Psoas muscle (tissue), 8 donors: ENCODE results near the gene OTOP3. TPM values are rescaled to one million over a fixed set of nuclear protein-coding genes. Genes with fewer than 3 reads are reported as not detected.

Experiments
- ATAC-seq, 4 donors: fragments of 200-7000 bp; cut with Tn5 transposase; one replicate each; pipeline ENCODE4 v1.9.1; 2020; ENCODE audit warnings: moderate library complexity in 3 of 4, mild to moderate bottlenecking in 2 of 4
- DNase-seq, 2 donors: peaks; one replicate each; pipeline ENCODE4 v3.0.0-alpha.2; 2020
- H3K27ac ChIP-seq: fragments of 200-600 bp; one replicate; pipeline ENCODE4 v1.8.0; 2022
- H3K27me3 ChIP-seq, 3 donors: fragments of 200-600 bp in 1 of 3; one replicate each; pipeline versions ENCODE4 v1.6.1 to v1.8.0; 2013 to 2022; ENCODE audit warnings: low read length in 2 of 3, mild to moderate bottlenecking in 2 of 3, moderate library complexity in 1 of 3; ENCODE audit not compliant: insufficient read depth in 3 of 3
- H3K36me3 ChIP-seq, 2 donors: fragments of 200-600 bp in 1 of 2; one replicate each; pipeline versions ENCODE4 v1.6.1 to v1.8.0; 2013 to 2022; ENCODE audit warnings: low read depth in 1 of 2, mild to moderate bottlenecking in 1 of 2, moderate library complexity in 1 of 2; ENCODE audit not compliant: insufficient read depth in 1 of 2
- H3K4me1 ChIP-seq: fragments of 200-600 bp; one replicate; pipeline ENCODE4 v1.8.0; 2022
- H3K4me3 ChIP-seq: fragments of 200-600 bp; one replicate; pipeline ENCODE4 v1.8.0; 2022; ENCODE audit warnings: mild to moderate bottlenecking
- H3K9me3 ChIP-seq: fragments of 200-600 bp; one replicate; pipeline ENCODE4 v1.8.0; 2022
- WGBS, 3 donors: extraction: QIAGEN DNeasy Blood & Tissue Kit; methylation state at CpG; one replicate each; pipeline versions ENCODE4 v1.1.6 to v1.1.7; 2013; 5-methylcytosine and 5-hydroxymethylcytosine counted together
- intact Hi-C, 2 donors: fragments of 100-400 bp; cut with DNase I; formaldehyde crosslinking; loops; one replicate each; pipeline versions ENCODE4 v1.11.0 to v1.14.2; 2022
- polyA plus RNA-seq, 3 donors: library from polyadenylated mRNA; stranded (reverse); fragments of 200-250 nt; gene quantifications; one replicate each; pipeline ENCODE4 v1.2.3, GENCODE V29; 2013
- total RNA-seq, 4 donors: library from RNA; stranded (reverse); fragmentation: NEBNext Ultra II Directional in 2 of 4; extraction: Animal tissue kit (Norgen Biotek cat#: 25700) in 2 of 4; gene quantifications; one replicate each; pipeline versions ENCODE4 v1.2.1 to v1.2.4, GENCODE V29; 2021 to 2023
- TF ChIP-seq, protein P1 (sequence below): fragments of 200-600 bp; IDR thresholded peaks from one replicate; pipeline ENCODE4 v1.8.0; 2022; ENCODE audit warnings: antibody characterized with exemption
- donor health status: healthy with polysubstance abuse.
- donor health status: DM: no; HTN: no; CAD: no; lungs with moderate emphysema.
- donor health status: Bipolar disorder and iron deficiency.
- donor health status: healthy.
- donor health status: DM: yes; HTN: yes; CAD: no.
- donor health status: DM: no; HTN: no; CAD: no.
- donor health status: DM: no; HTN: no; CAD: no.
- donor health status: DM: yes; HTN: yes; CAD: no.

Gene OTOP3
- total and polyA plus RNA-seq, 7 donors: 0.04 TPM; not detected in 6

DNA sequence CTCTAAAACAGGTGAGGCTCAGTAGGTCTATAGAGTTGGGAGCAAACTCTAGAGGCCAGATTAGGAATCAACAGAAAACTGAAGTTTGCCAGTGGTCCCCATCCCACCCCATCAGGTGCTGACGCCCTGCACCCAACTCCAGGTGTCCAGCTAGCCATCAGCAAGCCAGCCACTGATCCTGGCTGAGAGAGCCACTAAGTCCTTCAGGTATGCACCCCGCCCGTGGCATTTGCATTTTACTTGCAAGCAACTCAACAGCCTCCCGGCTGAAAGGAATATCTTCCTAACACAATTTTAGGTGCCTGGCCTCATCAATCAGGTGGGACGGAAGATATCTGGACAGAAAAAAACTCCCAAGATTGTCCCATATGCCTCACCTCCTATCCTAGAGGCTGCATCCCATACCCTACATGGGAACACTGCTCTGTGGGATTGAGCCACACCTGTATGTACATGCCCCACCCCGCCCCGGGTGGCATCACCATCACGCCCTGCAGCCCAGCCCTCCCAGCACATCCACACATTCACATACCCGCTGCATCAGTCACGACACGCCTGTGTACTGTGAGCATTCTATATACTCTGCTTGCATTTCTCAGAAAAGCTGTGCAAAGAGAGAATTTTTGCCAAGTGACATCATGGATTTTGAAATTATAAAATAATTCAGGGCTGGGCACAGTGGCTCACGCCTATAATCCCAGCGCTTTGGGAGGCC, 8.3 kb downstream of the OTOP3 start:
- H3K27ac ChIP-seq: no peak overlapping the region
- no peaks in the 10 kb centered on the region for H3K4me1 ChIP-seq
- peaks cover 0 to 60% (median 2%) of the 10 kb centered on the region in 3 donors for H3K27me3 ChIP-seq
- intact Hi-C loops: no loop called here
- 49 to 57% (median 56%) methylated on average over 13 of the region's 13 CpGs for WGBS, 3 donors
- H3K4me3 ChIP-seq: no peak overlapping the region
- DNase-seq: no peak
- no peak for ATAC-seq
- TF ChIP-seq, protein P1, sequence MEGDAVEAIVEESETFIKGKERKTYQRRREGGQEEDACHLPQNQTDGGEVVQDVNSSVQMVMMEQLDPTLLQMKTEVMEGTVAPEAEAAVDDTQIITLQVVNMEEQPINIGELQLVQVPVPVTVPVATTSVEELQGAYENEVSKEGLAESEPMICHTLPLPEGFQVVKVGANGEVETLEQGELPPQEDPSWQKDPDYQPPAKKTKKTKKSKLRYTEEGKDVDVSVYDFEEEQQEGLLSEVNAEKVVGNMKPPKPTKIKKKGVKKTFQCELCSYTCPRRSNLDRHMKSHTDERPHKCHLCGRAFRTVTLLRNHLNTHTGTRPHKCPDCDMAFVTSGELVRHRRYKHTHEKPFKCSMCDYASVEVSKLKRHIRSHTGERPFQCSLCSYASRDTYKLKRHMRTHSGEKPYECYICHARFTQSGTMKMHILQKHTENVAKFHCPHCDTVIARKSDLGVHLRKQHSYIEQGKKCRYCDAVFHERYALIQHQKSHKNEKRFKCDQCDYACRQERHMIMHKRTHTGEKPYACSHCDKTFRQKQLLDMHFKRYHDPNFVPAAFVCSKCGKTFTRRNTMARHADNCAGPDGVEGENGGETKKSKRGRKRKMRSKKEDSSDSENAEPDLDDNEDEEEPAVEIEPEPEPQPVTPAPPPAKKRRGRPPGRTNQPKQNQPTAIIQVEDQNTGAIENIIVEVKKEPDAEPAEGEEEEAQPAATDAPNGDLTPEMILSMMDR: no peak
- H3K36me3 ChIP-seq: no peaks in the 10 kb centered on the region
- H3K9me3 ChIP-seq: no peaks in the 10 kb centered on the region

DNA sequence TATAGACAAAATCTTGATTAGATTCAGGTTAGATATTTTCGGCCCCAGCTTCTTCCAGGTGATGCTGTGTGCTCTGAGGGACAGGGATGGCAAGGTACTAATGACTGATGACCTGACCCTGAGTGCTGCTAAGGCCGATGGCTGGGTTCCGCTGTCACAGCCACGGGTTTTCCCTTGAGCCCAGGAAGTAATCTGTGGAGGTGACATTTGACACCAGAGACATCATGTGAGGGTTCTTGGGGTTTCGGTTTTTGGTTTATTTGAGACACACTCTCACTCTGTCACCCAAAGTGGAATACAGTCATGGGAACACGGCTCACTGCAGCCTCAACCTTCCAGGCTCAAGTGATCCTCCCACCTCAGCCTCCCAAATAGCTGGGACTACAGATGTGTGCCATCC, 9.8 kb downstream of the OTOP3 start:
- Histone ChIP-seq H3K4me3 (no peak overlapping the region), H3K27me3 (peaks cover 0 to 59% (median 5%) of the 10 kb centered on the region in 3 donors), H3K4me1 (no peaks in the 10 kb centered on the region), H3K27ac (no peak overlapping the region), H3K9me3 (no peaks in the 10 kb centered on the region), H3K36me3 (no peaks in the 10 kb centered on the region)
- TF ChIP-seq, protein P1: no peak
- 25 to 34% (median 26%) methylated on average over 6 of the region's 6 CpGs for WGBS, 3 donors
- DNase-seq (no peak), ATAC-seq (no peak)
- intact Hi-C loops: no loop called here

DNA sequence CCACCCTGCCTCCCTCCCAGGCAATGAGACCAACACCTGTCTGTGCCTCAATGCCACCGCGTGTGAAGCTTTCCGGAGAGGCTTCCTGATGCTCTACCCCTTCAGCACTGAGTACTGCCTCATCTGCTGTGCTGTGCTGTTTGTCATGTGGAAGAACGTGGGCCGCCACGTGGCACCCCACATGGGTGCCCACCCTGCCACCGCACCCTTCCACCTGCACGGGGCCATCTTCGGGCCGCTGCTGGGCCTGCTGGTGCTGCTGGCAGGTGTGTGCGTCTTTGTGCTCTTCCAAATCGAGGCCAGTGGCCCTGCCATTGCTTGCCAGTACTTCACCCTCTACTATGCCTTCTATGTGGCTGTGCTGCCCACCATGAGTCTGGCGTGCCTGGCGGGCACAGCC, 10.9 kb downstream of the OTOP3 start:
- Histone ChIP-seq H3K36me3 (no peaks in the 10 kb centered on the region), H3K27me3 (peaks cover 0 to 67% (median 9%) of the 10 kb centered on the region in 3 donors), H3K27ac (no peak overlapping the region), H3K9me3 (no peaks in the 10 kb centered on the region), H3K4me3 (no peak overlapping the region), H3K4me1 (no peaks in the 10 kb centered on the region)
- no peak for DNase-seq
- TF ChIP-seq, protein P1: no peak
- 81 to 86% (median 85%) methylated on average over 14 of the region's 14 CpGs for WGBS, 3 donors
- intact Hi-C loops: no loop called here
- ATAC-seq: no peak

DNA sequence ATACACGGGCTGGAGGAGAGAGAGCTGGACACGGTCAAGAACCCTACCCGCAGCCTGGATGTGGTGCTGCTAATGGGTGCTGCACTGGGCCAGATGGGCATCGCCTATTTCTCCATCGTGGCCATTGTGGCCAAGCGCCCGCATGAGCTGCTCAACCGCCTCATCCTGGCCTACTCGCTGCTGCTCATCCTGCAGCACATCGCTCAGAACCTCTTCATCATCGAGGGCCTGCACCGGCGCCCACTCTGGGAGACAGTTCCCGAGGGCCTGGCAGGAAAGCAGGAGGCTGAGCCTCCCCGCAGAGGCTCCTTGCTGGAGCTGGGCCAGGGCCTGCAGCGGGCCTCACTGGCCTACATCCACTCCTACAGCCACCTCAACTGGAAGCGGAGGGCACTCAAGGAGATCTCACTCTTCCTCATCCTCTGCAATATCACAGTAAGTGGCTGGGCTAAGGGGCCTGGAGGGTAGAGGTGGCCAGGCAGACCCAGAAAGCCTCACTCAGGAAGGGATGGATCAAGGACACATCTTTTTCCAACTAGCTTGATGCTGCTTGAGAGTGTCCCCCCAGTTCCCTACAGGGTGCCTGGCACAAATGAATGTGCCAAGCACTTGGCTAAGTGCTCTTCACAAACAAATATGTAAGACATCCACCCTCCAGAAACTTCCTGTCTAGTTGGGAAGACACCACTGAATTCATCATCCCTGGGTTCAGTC, 11.5 kb downstream of the OTOP3 start:
- WGBS, 3 donors: 87 to 92% (median 88%) methylated on average over 17 of the region's 17 CpGs
- no peak for ATAC-seq
- Histone ChIP-seq H3K36me3 (no peaks in the 10 kb centered on the region), H3K9me3 (no peaks in the 10 kb centered on the region), H3K27ac (no peak overlapping the region), H3K4me3 (no peak overlapping the region), H3K27me3 (peaks cover 0 to 67% (median 9%) of the 10 kb centered on the region in 3 donors), H3K4me1 (no peaks in the 10 kb centered on the region)
- no peak for DNase-seq
- intact Hi-C loops: no loop called here
- TF ChIP-seq, protein P1: no peak
